Peyer's patch (tissue), 4 donors: ENCODE results near the gene FNDC4.

Experiments used
- POLR2A ChIP-seq, 2 donors: fragments of 450-650 bp; IDR thresholded peaks; one replicate each; pipeline ENCODE4 v1.5.1; 2017; ENCODE audit warnings: antibody characterized with exemption in 2 of 2, mild to moderate bottlenecking in 2 of 2, moderate library complexity in 2 of 2
- TF ChIP-seq, protein P1 (sequence below), 6 experiments: fragments of 450-650 bp in 4 of 6; fragments of 200-600 bp in 2 of 6; sonication (generic) in 1 of 6; IDR thresholded peaks; one replicate each; pipeline ENCODE4 v1.5.1; 2017 to 2019; ENCODE audit warnings: antibody characterized with exemption in 6 of 6, mild to moderate bottlenecking in 3 of 6, moderate library complexity in 1 of 6

DNA sequence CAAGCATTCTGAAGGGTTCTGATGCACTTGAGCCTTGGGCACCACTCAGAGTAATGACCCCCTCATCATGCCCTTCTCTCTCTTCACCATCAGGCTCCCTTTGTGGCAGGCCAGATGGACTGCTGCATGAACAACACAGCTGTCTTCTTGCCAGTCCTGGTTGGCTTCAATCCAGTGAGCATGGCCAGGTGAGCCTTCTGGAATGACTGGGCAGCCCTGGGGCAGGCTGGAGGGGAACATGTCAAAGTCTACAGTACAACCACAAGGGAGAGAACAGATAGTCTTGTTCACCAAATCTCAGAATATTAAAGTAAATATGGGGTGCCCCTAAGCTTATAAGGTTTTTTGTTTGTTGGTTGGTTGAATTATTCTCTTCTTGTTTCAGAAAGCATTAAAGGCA, 6.0 kb upstream of the FNDC4 start:
- no peak for TF ChIP-seq POLR2A (IDR thresholded peaks at IDR 0.05)
- TF ChIP-seq, protein P1, sequence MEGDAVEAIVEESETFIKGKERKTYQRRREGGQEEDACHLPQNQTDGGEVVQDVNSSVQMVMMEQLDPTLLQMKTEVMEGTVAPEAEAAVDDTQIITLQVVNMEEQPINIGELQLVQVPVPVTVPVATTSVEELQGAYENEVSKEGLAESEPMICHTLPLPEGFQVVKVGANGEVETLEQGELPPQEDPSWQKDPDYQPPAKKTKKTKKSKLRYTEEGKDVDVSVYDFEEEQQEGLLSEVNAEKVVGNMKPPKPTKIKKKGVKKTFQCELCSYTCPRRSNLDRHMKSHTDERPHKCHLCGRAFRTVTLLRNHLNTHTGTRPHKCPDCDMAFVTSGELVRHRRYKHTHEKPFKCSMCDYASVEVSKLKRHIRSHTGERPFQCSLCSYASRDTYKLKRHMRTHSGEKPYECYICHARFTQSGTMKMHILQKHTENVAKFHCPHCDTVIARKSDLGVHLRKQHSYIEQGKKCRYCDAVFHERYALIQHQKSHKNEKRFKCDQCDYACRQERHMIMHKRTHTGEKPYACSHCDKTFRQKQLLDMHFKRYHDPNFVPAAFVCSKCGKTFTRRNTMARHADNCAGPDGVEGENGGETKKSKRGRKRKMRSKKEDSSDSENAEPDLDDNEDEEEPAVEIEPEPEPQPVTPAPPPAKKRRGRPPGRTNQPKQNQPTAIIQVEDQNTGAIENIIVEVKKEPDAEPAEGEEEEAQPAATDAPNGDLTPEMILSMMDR (IDR thresholded peaks at IDR 0.05), result no peak
